GM18508 (cell line): ENCODE data around the gene SCT.
"Not testable (repeated sequence)": the region's sequence is repeated elsewhere in the genome, so short reads cannot be mapped to it uniquely, and the experiment has no call there.

ENCODE experiments used
- ATAC-seq: cut with Tn5 transposase; IDR thresholded peaks from one replicate; pipeline ENCODE4 v1.9.1; 2021; ENCODE audit warnings: moderate number of reproducible peaks; ENCODE audit not compliant: insufficient read depth, unreplicated experiment

Gene SCT

GRCh38 chr11:626475-627307 is at the start of gene SCT:
TSS of gene SCT (minus strand) at chr11:627181. CDS start at chr11:627143, 38 bp downstream.
- ATAC-seq: no peak

- no peak for ATAC-seq
Observed at GRCh38 chr11:674406-674805, 47.4 kb upstream of the SCT start.

- ATAC-seq: no peak
Observed at GRCh38 chr11:673866-674265, 46.9 kb upstream of the SCT start.

- no peak for ATAC-seq
Observed at GRCh38 chr11:665704-666281, 38.8 kb upstream of the SCT start.

- ATAC-seq: no peak
Observed at GRCh38 chr11:665062-665703, 38.2 kb upstream of the SCT start.

GRCh38 chr11:662689-663274 is 35.8 kb upstream of the SCT start:
- ATAC-seq: no peak

- ATAC-seq: no peak
Observed at GRCh38 chr11:660681-661444, 33.9 kb upstream of the SCT start.

GRCh38 chr11:660281-660680 is 33.3 kb upstream of the SCT start:
- no peak for ATAC-seq

- no peak for ATAC-seq
Observed at GRCh38 chr11:659532-660085, 32.6 kb upstream of the SCT start.

GRCh38 chr11:657691-658126 is 30.7 kb upstream of the SCT start:
- ATAC-seq: no peak

- no peak for ATAC-seq
Observed at GRCh38 chr11:656866-657265, 29.9 kb upstream of the SCT start.

- no peak for ATAC-seq
Observed at GRCh38 chr11:656426-656825, 29.4 kb upstream of the SCT start.

GRCh38 chr11:655036-655726 is 28.2 kb upstream of the SCT start:
- no peak for ATAC-seq

- ATAC-seq: not testable (repeated sequence)
Observed at GRCh38 chr11:654444-654843, 27.5 kb upstream of the SCT start.

- no peak for ATAC-seq
Observed at GRCh38 chr11:653837-654236, 26.9 kb upstream of the SCT start.

- not testable (repeated sequence) for ATAC-seq
Observed at GRCh38 chr11:653136-653535, 26.2 kb upstream of the SCT start.

- no peak for ATAC-seq
Observed at GRCh38 chr11:650482-650881, 23.5 kb upstream of the SCT start.

GRCh38 chr11:647672-648158 is 20.7 kb upstream of the SCT start:
- not testable (repeated sequence) for ATAC-seq

- ATAC-seq: no peak
Observed at GRCh38 chr11:646214-646613, 19.2 kb upstream of the SCT start.
